ENCODE results near the gene DENND2D. TPM values are rescaled to one million over a fixed set of nuclear protein-coding genes. Genes with fewer than 3 reads are reported as not detected.

Gene DENND2D
- 10 to 100 TPM in 5 of 6 donors, 1 to 10 TPM in 1; 8.0 to 30.4 (median 15.9) TPM for total RNA-seq
- 10 to 100 TPM; 21.1 to 27.7 TPM for polyA plus RNA-seq

GRCh38 chr1:111199881-111200801 lies at the start of gene DENND2D:
Gene DENND2D (minus strand): TSS chr1:111200646. CDS start chr1:111200459, 187 bp downstream.
- H3K4me3 ChIP-seq, result peak within 1 kb of the TSS in 1 of 4 donors; percentile 22
- H3K36me3 ChIP-seq, result peaks cover 0 to 20% (median 7%) of the 10 kb centered on the region in 3 donors
- WGBS, 2 donors, result 70 to 75% methylated on average over 17 of the region's 17 CpGs
- peak within 1 kb of the TSS; percentile 51 to 94 (median 62) for H3K27ac ChIP-seq
- ATAC-seq (peak; percentile 13 to 43 (median 32)), FAIRE-seq (no peak), DNase-seq (peak in 5 of 6 donors; percentile 74 to 87 (median 79))
- intact Hi-C loops (cut with DNase I), result no loop called here
- H3K27me3 ChIP-seq, result no peaks in the 10 kb centered on the region
- H3K4me1 ChIP-seq, result peaks cover 34 to 41% (median 38%) of the 10 kb centered on the region in 3 donors
- no peak for TF ChIP-seq CTCF (IDR thresholded peaks at IDR 0.05)
- no peaks in the 10 kb centered on the region for H3K9me3 ChIP-seq

- WGBS, 2 donors, result 66 to 73% methylated on average over 4 of the region's 4 CpGs
- no peaks in the 10 kb centered on the region for H3K4me1 ChIP-seq
- DNase-seq, result no peak
Observed at GRCh38 chr1:111249960-111250359, 49.5 kb upstream of the DENND2D start.

GRCh38 chr1:111247125-111247838 lies 46.8 kb upstream of the DENND2D start:
- no peak for FAIRE-seq
- Histone ChIP-seq H3K4me1 (no peaks in the 10 kb centered on the region), H3K27ac (no peak overlapping the region), H3K9me3 (no peaks in the 10 kb centered on the region), H3K4me3 (no peak overlapping the region), H3K36me3 (no peaks in the 10 kb centered on the region), H3K27me3 (no peaks in the 10 kb centered on the region)
- no peak for TF ChIP-seq CTCF (IDR thresholded peaks at IDR 0.05)
- 76 to 80% methylated on average over 5 of the region's 5 CpGs for WGBS, 2 donors
- intact Hi-C loops (cut with DNase I), result no loop called here
- no peak for DNase-seq
- no peak for ATAC-seq

More at GRCh38 chr1:111249960-111250359, 49.5 kb upstream of the DENND2D start:
- ATAC-seq, result no peak
- no peak overlapping the region for H3K4me3 ChIP-seq
- no peak for FAIRE-seq
- H3K36me3 ChIP-seq, result no peaks in the 10 kb centered on the region
- no peak for TF ChIP-seq CTCF (IDR thresholded peaks at IDR 0.05)
- H3K9me3 ChIP-seq, result no peaks in the 10 kb centered on the region
- H3K27ac ChIP-seq, result no peak overlapping the region
- intact Hi-C loops (cut with DNase I), result no loop called here
- no peaks in the 10 kb centered on the region for H3K27me3 ChIP-seq

- Histone ChIP-seq H3K36me3 (no peaks in the 10 kb centered on the region), H3K27me3 (no peaks in the 10 kb centered on the region), H3K27ac (peak overlapping the region in 1 of 4 donors; percentile 33), H3K4me3 (no peak overlapping the region), H3K9me3 (no peaks in the 10 kb centered on the region), H3K4me1 (no peaks in the 10 kb centered on the region)
- intact Hi-C loops (cut with DNase I), result no loop called here
- ATAC-seq (peak in 3 of 4 donors; percentile 30 to 74 (median 39)), DNase-seq (no peak), FAIRE-seq (no peak)
- no peak for TF ChIP-seq CTCF (IDR thresholded peaks at IDR 0.05)
- 56 to 70% methylated on average over 4 of the region's 4 CpGs for WGBS, 2 donors
Observed at GRCh38 chr1:111242805-111243523, 42.5 kb upstream of the DENND2D start.

Data from pancreas (tissue), 10 donors.